K562 (cell line): ENCODE results near the gene CTXN1. TPM values are rescaled to one million over a fixed set of nuclear protein-coding genes. Genes with fewer than 3 reads are reported as not detected.

Experiments
- ATAC-seq: fragments of 200-7000 bp; cut with Tn5 transposase; 3 replicates; pipeline ENCODE4 v1.9.1; 2020; ENCODE audit warnings: moderate library complexity
- BruUV-seq: library from RNA; stranded (reverse); fragments of 400-500 nt; replicated peaks from 2 replicates; lab custom pipeline; 2021; lab: Mats Ljungman, UMichigan
- CTCF ChIA-PET: fragments of 300-600 bp; formaldehyde crosslinking; extraction: SDS; loops from one replicate; lab custom pipeline; 2021; ENCODE audit warnings: low intra/inter-chr PET ratio; lab: Yijun Ruan, JAX
- POLR2A ChIA-PET: fragments of 300-600, 350-650 bp; sonication (Branson Sonifier 250); formaldehyde crosslinking; extraction: SDS; loops from one replicate; lab custom pipeline; 2021; ENCODE audit warnings: antibody characterized with exemption, inconsistent platforms; lab: Yijun Ruan, JAX
- DNase-seq, 4 experiments: peaks; one replicate each; pipeline versions ENCODE4 v3.0.0 to v3.0.0-alpha.2; 2011 to 2018; ENCODE audit warnings: low spot score in 3 of 4, mixed read lengths in 3 of 4; ENCODE audit errors: extremely low read depth in 1 of 4
- FAIRE-seq: peaks from 2 replicates; lab custom pipeline; 2011; peaks lifted over from hg19 to GRCh38; lab: Jason Lieb, UNC
- H2AFZ ChIP-seq: 2 replicates; pipeline ENCODE4 v1.6.0; 2011; ENCODE audit warnings: low read depth, low read length, control low read depth, inconsistent platforms
- H3K27ac ChIP-seq: fragments of 200-600 bp; 3 replicates; pipeline ENCODE4 v1.8.0; 2011; ENCODE audit warnings: low read depth, mild to moderate bottlenecking, control low read depth, inconsistent platforms, low read length, moderate library complexity, mixed read lengths; ENCODE audit errors: extremely low read depth
- H3K27me3 ChIP-seq, 2 experiments: fragments of 300-600 bp in 1 of 2; 2 replicates in 1 of 2; 3 replicates in 1 of 2; pipeline versions ENCODE4 v1.6.0 to v1.8.0; 2011; ENCODE audit warnings: inconsistent platforms in 2 of 2, low read length in 2 of 2, mild to moderate bottlenecking in 1 of 2, mixed read lengths in 1 of 2, moderate library complexity in 1 of 2; ENCODE audit not compliant: control insufficient read depth in 2 of 2, insufficient read depth in 2 of 2
- H3K36me3 ChIP-seq: fragments of 300-600 bp; 3 replicates; pipeline ENCODE4 v1.8.0; 2011; ENCODE audit warnings: mild to moderate bottlenecking, low read length, inconsistent platforms; ENCODE audit not compliant: control insufficient read depth, insufficient read depth
- H3K4me1 ChIP-seq, 2 experiments: fragments of 200-600 bp in 1 of 2; replicated peaks in 1 of 2; 2 replicates in 1 of 2; 3 replicates in 1 of 2; pipeline versions ENCODE4 v1.5.1 to v1.8.0; 2011; ENCODE audit warnings: inconsistent platforms in 2 of 2, low read length in 2 of 2, mild to moderate bottlenecking in 1 of 2, mixed read lengths in 1 of 2, moderate library complexity in 1 of 2; ENCODE audit not compliant: control insufficient read depth in 2 of 2, insufficient read depth in 2 of 2
- H3K4me2 ChIP-seq: 2 replicates; pipeline ENCODE4 v1.6.1; 2011; ENCODE audit warnings: low read length, control low read depth, inconsistent platforms, mixed read lengths; ENCODE audit not compliant: insufficient read depth
- H3K4me3 ChIP-seq: fragments of 200-600 bp; sonication (generic), shearing (Covaris generic); 2 replicates; pipeline ENCODE4 v1.5.1; 2016; ENCODE audit warnings: control low read depth, inconsistent platforms
- H3K79me2 ChIP-seq: fragments of 200-600 bp; 3 replicates; pipeline ENCODE4 v1.8.0; 2011; ENCODE audit warnings: low read length, inconsistent platforms; ENCODE audit not compliant: control insufficient read depth, insufficient read depth
- H3K9ac ChIP-seq, 2 experiments: 2 replicates each; pipeline versions ENCODE4 v1.6.0 to v1.6.1; 2011; ENCODE audit warnings: low read depth in 2 of 2, low read length in 2 of 2, control low read depth in 1 of 2, inconsistent platforms in 1 of 2, mild to moderate bottlenecking in 1 of 2, mixed read lengths in 1 of 2; ENCODE audit not compliant: insufficient read depth in 1 of 2
- H3K9me1 ChIP-seq: one replicate; pipeline ENCODE4 v1.6.0; 2011; ENCODE audit warnings: inconsistent platforms, mild to moderate bottlenecking, low read length, moderate library complexity; ENCODE audit not compliant: control insufficient read depth, insufficient read depth
- H3K9me3 ChIP-seq: replicated peaks from 2 replicates; pipeline ENCODE4 v1.5.1; 2011; ENCODE audit warnings: low read depth, low read length, inconsistent platforms; ENCODE audit not compliant: control insufficient read depth, insufficient read depth
- H4K20me1 ChIP-seq: replicated peaks from 2 replicates; pipeline ENCODE4 v1.6.1; 2011; ENCODE audit warnings: low read length, inconsistent platforms, mixed read lengths; ENCODE audit not compliant: control insufficient read depth, insufficient read depth
- DLX4 ChIP-seq: fragments of 250-450 bp; sonication (Bioruptor Pico); IDR thresholded peaks from 2 replicates; pipeline ENCODE4 v1.6.1; 2021; ENCODE audit warnings: mild to moderate bottlenecking
- SMARCC2 ChIP-seq: fragments of 450-650 bp; IDR thresholded peaks from 2 replicates; pipeline ENCODE4 v1.6.1; 2017; ENCODE audit warnings: antibody characterized with exemption, moderate library complexity, mild to moderate bottlenecking, low read depth
- ZNF175 ChIP-seq: fragments of 200-800 bp; sonication (Bioruptor generic); IDR thresholded peaks from 2 replicates; pipeline ENCODE4 v1.6.1; 2016; ENCODE audit warnings: low read depth, mild to moderate bottlenecking, missing genetic modification characterization, missing compliant biosample characterization
- ZNF395 ChIP-seq: fragments of 200-800 bp; sonication (Bioruptor generic); IDR thresholded peaks from 2 replicates; pipeline ENCODE4 v1.6.1; 2017; ENCODE audit warnings: missing genetic modification characterization, missing compliant biosample characterization
- WGBS: fragments of 100-300 bp; shearing (Covaris generic); methylation state at CpG from one replicate; pipeline ENCODE4 v1.1.6; 2016; ENCODE audit warnings: low coverage, mixed read lengths; ENCODE audit not compliant: insufficient coverage; ENCODE audit errors: missing lambda C conversion rate; 5-methylcytosine and 5-hydroxymethylcytosine counted together
- in situ Hi-C: fragments of 300-500 bp; cut with MboI; formaldehyde crosslinking; loops from 4 replicates; pipeline ENCODE4 v1.15.0; 2018; ENCODE audit warnings: inconsistent platforms, mixed read lengths
- intact Hi-C: fragments of 100-400 bp; cut with micrococcal nuclease; formaldehyde crosslinking; loops from 2 replicates; pipeline ENCODE4 v1.14.2; 2022
- polyA plus RNA-seq, 8 experiments: library from polyadenylated mRNA; depleted of rRNA in 4 of 8; stranded (reverse) in 5 of 8; unstranded in 3 of 8; fragments of >200 nt; fragmentation: Nextera tagmentation in 2 of 8; fragmentation: Illumina TruSeq in 1 of 8; extraction: Ambion mirVana in 2 of 8; extraction: Trizol in 1 of 8; gene quantifications; 2 replicates each; pipeline versions ENCODE4 v1.2.1 to v1.2.3, GENCODE V29; 2011 to 2014; ENCODE audit warnings: inconsistent platforms in 1 of 8, missing spikeins in 1 of 8
- total RNA-seq, 7 experiments: library from RNA; depleted of rRNA in 6 of 7; stranded (reverse); fragments of >200 nt in 6 of 7; fragmentation: Illumina TruSeq in 2 of 7; extraction: Trizol in 2 of 7; gene quantifications; 2 replicates each; pipeline versions ENCODE4 v1.2.1 to v1.2.3, GENCODE V29; 2011 to 2021; ENCODE audit warnings: low replicate concordance in 1 of 7
- TF ChIP-seq, protein P1 (sequence below), 3 experiments: fragments of 200-800 bp in 1 of 3; sonication (Bioruptor generic) in 1 of 3; sonication (generic) in 1 of 3; formaldehyde crosslinking in 1 of 3; IDR thresholded peaks; 2 replicates each; pipeline versions ENCODE4 v1.6.1 to v1.8.0; 2016 to 2022; ENCODE audit warnings: mild to moderate bottlenecking in 2 of 3, missing compliant biosample characterization in 2 of 3, missing genetic modification characterization in 2 of 3, missing genetic modification reagents in 1 of 3
- TF ChIP-seq, protein P2 (sequence below): fragments of 250-450 bp; sonication (Bioruptor Pico); IDR thresholded peaks from 2 replicates; pipeline ENCODE4 v1.9.0; 2021; ENCODE audit warnings: mild to moderate bottlenecking, inconsistent platforms

CTXN1 gene
- total and polyA plus RNA-seq, 9 of the 15 experiments (the other 6 are each of a cell fraction or from before 2014, with no cell fraction given): 0.15 to 37.4 (median 1.8) TPM; not detected in 2

- POLR2A ChIA-PET: no interaction called here
- WGBS: 80% methylated on average over 6 of the region's 10 CpGs
- Histone ChIP-seq H3K9me1 (peaks cover 7% of the 10 kb centered on the region), H3K27me3 (no peaks in the 10 kb centered on the region), H3K9ac (peak overlapping the region in 1 of 2 experiments; percentile 56; a peak in 2 of 4 replicates), H3K4me2 (no peak overlapping the region), H2AFZ (no peak overlapping the region), H3K27ac (no peak overlapping the region; the same call in 2 of the 3 replicates), H3K79me2 (peaks cover 57% of the 10 kb centered on the region), H3K36me3 (peaks cover 45% of the 10 kb centered on the region; the same call in 2 of the 3 replicates), H4K20me1 (no peaks in the 10 kb centered on the region), H3K4me1 (peaks cover 13 to 74% of the 10 kb centered on the region in 2 experiments; a peak in 4 of 5 replicates), H3K4me3 (no peak overlapping the region), H3K9me3 (no peaks in the 10 kb centered on the region)
- FAIRE-seq (no peak), ATAC-seq (no peak), DNase-seq (no peak)
- TF ChIP-seq, protein P1, sequence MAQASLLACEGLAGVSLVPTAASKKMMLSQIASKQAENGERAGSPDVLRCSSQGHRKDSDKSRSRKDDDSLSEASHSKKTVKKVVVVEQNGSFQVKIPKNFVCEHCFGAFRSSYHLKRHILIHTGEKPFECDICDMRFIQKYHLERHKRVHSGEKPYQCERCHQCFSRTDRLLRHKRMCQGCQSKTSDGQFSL (CRISPR knock-in tag; IDR thresholded peaks at IDR 0.05): 0 out of 2 replicates have a peak, but pooled peaks have one; percentile 42
- TF ChIP-seq, protein P1 (tag; IDR thresholded peaks at IDR 0.05): no peak
- TF ChIP-seq DLX4 (CRISPR knock-in tag): no peak
- intact Hi-C loops (no loop called here), in situ Hi-C loops (no loop called here)
- CTCF ChIA-PET: no interaction called here
- BruUV-seq: no TSS peak
These were observed 20.1 kb downstream of the CTXN1 start for GRCh38 chr19:7905859-7906258.

DNA sequence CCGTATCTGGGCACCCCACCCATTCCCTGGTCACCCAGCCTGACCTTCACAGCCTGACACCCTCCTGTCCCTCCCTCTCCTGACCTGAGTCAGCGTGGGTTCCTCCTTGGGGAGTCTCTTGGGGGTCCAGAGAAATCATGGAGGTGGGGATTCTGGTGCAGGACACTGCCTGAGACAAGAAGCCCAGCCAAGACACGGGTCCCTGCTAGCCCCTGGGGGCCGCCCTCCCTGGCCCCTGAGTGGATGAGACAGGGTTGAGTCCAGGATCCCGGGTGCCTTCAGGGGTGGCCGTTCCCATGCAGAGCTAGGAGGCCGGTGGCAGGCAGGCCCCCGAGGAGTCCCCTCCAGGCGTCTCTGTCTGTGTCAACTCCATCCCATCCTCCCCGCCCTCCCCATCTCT lies 20.7 kb downstream of the CTXN1 start:
- no peak for FAIRE-seq
- Histone ChIP-seq H3K27me3 (no peaks in the 10 kb centered on the region), H3K27ac (peak overlapping the region; percentile 95), H3K4me2 (peak overlapping the region; percentile 96), H3K9me1 (peaks cover 7% of the 10 kb centered on the region), H3K4me1 (peaks cover 13 to 72% of the 10 kb centered on the region in 2 experiments; a peak in 4 of 5 replicates), H3K9ac (peak overlapping the region; percentile 95 to 96), H2AFZ (no peak overlapping the region), H3K9me3 (no peaks in the 10 kb centered on the region), H3K4me3 (peak overlapping the region; percentile 96; the same call in 1 of the 2 replicates), H3K36me3 (peaks cover 43% of the 10 kb centered on the region; the same call in 2 of the 3 replicates), H3K79me2 (peaks cover 57% of the 10 kb centered on the region), H4K20me1 (no peaks in the 10 kb centered on the region)
- no peak for ATAC-seq
- CTCF ChIA-PET: no interaction called here
- in situ Hi-C loops (no loop called here), intact Hi-C loops (no loop called here)
- 60% methylated on average over 7 of the region's 10 CpGs for WGBS
- no TSS peak for BruUV-seq
- POLR2A ChIA-PET: no interaction called here
- no peak for DNase-seq
- TF ChIP-seq SMARCC2: no peak
- no peak for TF ChIP-seq ZNF175 (CRISPR knock-in tag)
- TF ChIP-seq, protein P2, sequence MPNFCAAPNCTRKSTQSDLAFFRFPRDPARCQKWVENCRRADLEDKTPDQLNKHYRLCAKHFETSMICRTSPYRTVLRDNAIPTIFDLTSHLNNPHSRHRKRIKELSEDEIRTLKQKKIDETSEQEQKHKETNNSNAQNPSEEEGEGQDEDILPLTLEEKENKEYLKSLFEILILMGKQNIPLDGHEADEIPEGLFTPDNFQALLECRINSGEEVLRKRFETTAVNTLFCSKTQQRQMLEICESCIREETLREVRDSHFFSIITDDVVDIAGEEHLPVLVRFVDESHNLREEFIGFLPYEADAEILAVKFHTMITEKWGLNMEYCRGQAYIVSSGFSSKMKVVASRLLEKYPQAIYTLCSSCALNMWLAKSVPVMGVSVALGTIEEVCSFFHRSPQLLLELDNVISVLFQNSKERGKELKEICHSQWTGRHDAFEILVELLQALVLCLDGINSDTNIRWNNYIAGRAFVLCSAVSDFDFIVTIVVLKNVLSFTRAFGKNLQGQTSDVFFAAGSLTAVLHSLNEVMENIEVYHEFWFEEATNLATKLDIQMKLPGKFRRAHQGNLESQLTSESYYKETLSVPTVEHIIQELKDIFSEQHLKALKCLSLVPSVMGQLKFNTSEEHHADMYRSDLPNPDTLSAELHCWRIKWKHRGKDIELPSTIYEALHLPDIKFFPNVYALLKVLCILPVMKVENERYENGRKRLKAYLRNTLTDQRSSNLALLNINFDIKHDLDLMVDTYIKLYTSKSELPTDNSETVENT: no peak
- no peak for TF ChIP-seq ZNF395 (CRISPR knock-in tag)
